ENCODE measurements around the gene YRDC.

Gene YRDC

DNA sequence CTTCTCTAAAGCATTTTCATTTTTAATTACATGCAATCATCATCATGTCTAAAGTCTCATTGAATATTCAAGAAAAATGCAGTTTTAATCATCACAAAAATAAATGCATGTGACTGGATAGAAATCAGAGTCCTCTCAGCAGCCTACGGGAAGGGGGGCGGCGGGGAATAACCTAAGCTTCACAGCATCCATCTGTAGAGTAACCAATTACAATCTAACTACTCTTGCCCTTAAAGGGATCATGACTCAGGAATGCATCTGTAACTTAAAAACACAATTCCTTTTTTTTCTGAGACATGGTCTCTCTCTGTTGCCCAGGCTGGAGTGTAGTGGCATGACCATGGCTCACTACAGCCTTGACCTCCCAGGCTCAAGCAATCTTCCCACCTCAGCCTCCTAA, 28.8 kb upstream of the YRDC start:
- no peak for TF ChIP-seq CTCF (IDR thresholded peaks at IDR 0.05; ENCODE audit: extremely low read depth, missing control alignments)
- no peak for DNase-seq (ENCODE audit: low spot score)

DNA sequence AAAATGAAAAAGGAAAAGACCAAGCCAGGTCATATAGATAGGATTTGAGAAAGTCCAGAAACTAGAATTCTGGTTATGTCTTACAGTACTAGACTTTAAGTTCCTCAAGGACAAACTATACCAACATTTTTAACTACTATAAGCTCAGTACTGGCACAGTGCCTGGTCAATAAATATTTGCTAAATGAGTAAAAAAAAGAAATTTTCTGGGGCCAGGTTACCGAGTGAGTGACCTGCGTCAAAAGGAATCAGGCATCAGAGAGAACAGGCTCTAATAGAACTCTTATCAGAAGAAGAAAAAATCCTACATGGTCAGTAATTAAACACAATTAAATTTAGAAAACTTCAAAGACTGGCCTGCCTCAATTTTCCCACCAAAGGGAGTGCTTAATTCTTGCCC, 23.8 kb upstream of the YRDC start:
- DNase-seq (ENCODE audit: low spot score): no peak
- no peak for TF ChIP-seq CTCF (IDR thresholded peaks at IDR 0.05; ENCODE audit: extremely low read depth, missing control alignments)

DNA sequence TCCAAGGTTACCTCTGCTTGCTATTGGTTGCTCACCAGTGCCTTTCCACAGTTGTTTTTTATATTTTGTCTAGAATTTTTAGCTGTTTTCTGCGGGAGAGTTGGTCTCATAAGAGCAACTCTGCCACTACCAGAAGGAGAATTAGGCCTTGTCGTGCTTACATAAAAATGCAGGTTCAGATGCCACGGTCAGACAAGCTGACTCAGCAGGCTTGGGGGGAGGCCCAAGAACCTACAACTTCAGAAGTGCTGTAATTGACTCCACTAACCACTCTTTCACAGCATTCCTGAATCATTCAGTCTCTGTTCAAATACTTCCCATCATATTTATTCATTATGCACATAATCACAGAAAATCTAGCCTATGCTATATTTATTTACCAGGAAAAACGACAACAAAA, 23.1 kb upstream of the YRDC start:
- DNase-seq (ENCODE audit: low spot score): no peak
- no peak for TF ChIP-seq CTCF (IDR thresholded peaks at IDR 0.05; ENCODE audit: extremely low read depth, missing control alignments)

DNA sequence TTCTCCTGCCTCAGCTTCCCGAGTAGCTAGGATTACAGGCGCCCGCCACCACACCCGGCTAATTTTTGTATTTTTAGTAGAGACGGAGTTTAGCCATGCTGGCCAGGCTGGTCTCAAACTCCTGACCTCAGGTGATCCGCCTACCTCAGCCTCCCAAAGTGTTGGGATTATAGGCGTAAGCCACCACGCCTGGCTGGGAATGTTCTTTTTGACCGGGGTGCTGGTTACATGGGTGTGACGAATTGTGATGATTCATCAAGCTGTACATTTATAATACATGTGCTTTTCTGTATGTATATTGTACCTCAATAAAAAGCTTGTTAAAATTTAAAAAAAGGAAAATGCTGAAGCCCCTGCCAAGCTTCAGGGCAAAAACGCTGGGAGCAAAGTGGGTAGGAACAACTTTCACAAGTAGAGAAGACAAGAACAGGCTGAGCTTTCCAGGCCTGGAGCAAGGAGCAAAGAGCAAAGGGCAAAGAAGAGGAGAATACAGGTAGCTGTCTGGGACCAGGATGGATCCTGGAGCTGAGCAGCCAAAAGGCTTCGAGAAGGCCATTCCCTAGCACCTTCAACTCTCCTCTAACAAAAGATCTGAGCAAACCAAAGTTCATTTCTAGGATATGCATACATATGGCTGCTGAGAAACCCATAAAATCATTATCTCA, 20.5 kb upstream of the YRDC start:
- TF ChIP-seq CTCF (IDR thresholded peaks at IDR 0.05; ENCODE audit: extremely low read depth, missing control alignments): no peak

GRCh38 chr1:37825506-37825905, 17.5 kb upstream of the YRDC start:
- no peak for TF ChIP-seq CTCF (IDR thresholded peaks at IDR 0.05; ENCODE audit: extremely low read depth, missing control alignments)

More for the DNA sequence above, 20.5 kb upstream of the YRDC start:
- DNase-seq (ENCODE audit: low spot score): no peak

GRCh38 chr1:37824001-37824400, 16.0 kb upstream of the YRDC start:
- DNase-seq (ENCODE audit: low spot score): no peak
- TF ChIP-seq CTCF (IDR thresholded peaks at IDR 0.05; ENCODE audit: extremely low read depth, missing control alignments): no peak

More at GRCh38 chr1:37825506-37825905, 17.5 kb upstream of the YRDC start:
- no peak for DNase-seq (ENCODE audit: low spot score)

GRCh38 chr1:37822906-37823815, 15.2 kb upstream of the YRDC start:
- no peak for DNase-seq (ENCODE audit: low spot score)
- TF ChIP-seq CTCF (IDR thresholded peaks at IDR 0.05; ENCODE audit: extremely low read depth, missing control alignments): no peak

Measured in GM20000 (cell line).